GM12801 (cell line): ENCODE measurements around the gene LRMDA.

Experiments
- CTCF ChIP-seq: IDR thresholded peaks from one replicate; pipeline ENCODE4 v1.5.1; 2011; ENCODE audit warnings: control low read depth; ENCODE audit not compliant: insufficient read length; ENCODE audit errors: extremely low read depth

LRMDA gene

GRCh38 chr10:76333796-76334195 lies 902.4 kb downstream of the LRMDA start:
- TF ChIP-seq CTCF = no peak

- TF ChIP-seq CTCF = no peak
Observed at GRCh38 chr10:76334255-76334654, 902.8 kb downstream of the LRMDA start.

- no peak for TF ChIP-seq CTCF
Observed at GRCh38 chr10:76336213-76336963, 905.0 kb downstream of the LRMDA start.

GRCh38 chr10:76337641-76338040 lies 906.2 kb downstream of the LRMDA start:
- TF ChIP-seq CTCF = no peak

- TF ChIP-seq CTCF = no peak
Observed at GRCh38 chr10:76338187-76338586, 906.8 kb downstream of the LRMDA start.

GRCh38 chr10:76341740-76342139 lies 910.3 kb downstream of the LRMDA start:
- no peak for TF ChIP-seq CTCF

- no peak for TF ChIP-seq CTCF
Observed at GRCh38 chr10:76342996-76343395, 911.6 kb downstream of the LRMDA start.

- TF ChIP-seq CTCF = no peak
Observed at GRCh38 chr10:76347832-76348231, 916.4 kb downstream of the LRMDA start.
